GM13977 (cell line): ENCODE results near the gene MBOAT1.
"Not testable (repeated sequence)": the region's sequence is repeated elsewhere in the genome, so short reads cannot be mapped to it uniquely, and the experiment has no call there.

ENCODE experiments used
- DNase-seq: peaks from one replicate; pipeline ENCODE4 v3.0.0; 2012; ENCODE audit warnings: low spot score
- CTCF ChIP-seq: IDR thresholded peaks from 2 replicates; pipeline ENCODE4 v1.5.1; 2012; ENCODE audit warnings: mild to moderate bottlenecking, control low read depth; ENCODE audit not compliant: insufficient read depth; ENCODE audit errors: extremely low read depth, missing control alignments
- in situ Hi-C: fragments of 300-500 bp; cut with MboI; formaldehyde crosslinking; loops from one replicate; pipeline ENCODE4 v1.12.0; 2022; ENCODE audit warnings: low sequenced_read_pairs, low pct_unique_long_range_greater_than_20kb, mixed read lengths, inconsistent platforms; ENCODE audit not compliant: unreplicated experiment

MBOAT1 gene

GRCh38 chr6:20146291-20146690 lies 66.0 kb downstream of the MBOAT1 start:
- TF ChIP-seq CTCF: no peak

GRCh38 chr6:20142866-20143265 lies 69.4 kb downstream of the MBOAT1 start:
- DNase-seq: no peak
- in situ Hi-C loops: no loop called here
- no peak for TF ChIP-seq CTCF

More at GRCh38 chr6:20146291-20146690, 66.0 kb downstream of the MBOAT1 start:
- no peak for DNase-seq
- in situ Hi-C loops: no loop called here

- no peak for DNase-seq
- in situ Hi-C loops: no loop called here
- no peak for TF ChIP-seq CTCF
These were observed 70.3 kb downstream of the MBOAT1 start for GRCh38 chr6:20141931-20142330.

- in situ Hi-C loops: not testable (repeated sequence)
These were observed 72.9 kb downstream of the MBOAT1 start for GRCh38 chr6:20139127-20139963.

GRCh38 chr6:20137837-20138236 lies 74.4 kb downstream of the MBOAT1 start:
- no peak for TF ChIP-seq CTCF
- in situ Hi-C loops: no loop called here
- no peak for DNase-seq

More at GRCh38 chr6:20139127-20139963, 72.9 kb downstream of the MBOAT1 start:
- DNase-seq: not testable (repeated sequence)

GRCh38 chr6:20137240-20137639 lies 75.0 kb downstream of the MBOAT1 start:
- in situ Hi-C loops: no loop called here
- TF ChIP-seq CTCF: no peak
- DNase-seq: no peak

- in situ Hi-C loops: no loop called here
- no peak for TF ChIP-seq CTCF
- DNase-seq: no peak
These were observed 76.5 kb downstream of the MBOAT1 start for GRCh38 chr6:20135677-20136268.
